SJSA1 (cell line): ENCODE measurements around the gene NPPB. TPM values are rescaled to one million over a fixed set of nuclear protein-coding genes. Genes with fewer than 3 reads are reported as not detected.
"Not testable (repeated sequence)": the region's sequence is repeated elsewhere in the genome, so short reads cannot be mapped to it uniquely, and the experiment has no call there.

Source experiments
- DNase-seq, 2 experiments: peaks; one replicate each; pipeline ENCODE4 v3.0.0-alpha.2; 2015 to 2020; ENCODE audit warnings: low spot score in 2 of 2, low read depth in 1 of 2
- H3K27ac ChIP-seq: fragments of 250-450 bp; sonication (Bioruptor Pico); 2 replicates; pipeline ENCODE4 v1.5.1; 2020; ENCODE audit warnings: mild to moderate bottlenecking, moderate library complexity
- H3K27me3 ChIP-seq: fragments of 250-450 bp; sonication (Bioruptor Pico); replicated peaks from 2 replicates; pipeline ENCODE4 v1.5.1; 2020; ENCODE audit warnings: mild to moderate bottlenecking, moderate library complexity
- H3K36me3 ChIP-seq: fragments of 250-450 bp; sonication (Bioruptor Pico); 2 replicates; pipeline ENCODE4 v1.5.1; 2020; ENCODE audit warnings: mild to moderate bottlenecking
- H3K4me1 ChIP-seq: fragments of 250-450 bp; sonication (Bioruptor Pico); replicated peaks from 2 replicates; pipeline ENCODE4 v1.6.1; 2021; ENCODE audit warnings: mild to moderate bottlenecking
- H3K4me3 ChIP-seq: fragments of 250-450 bp; sonication (Bioruptor Pico); 2 replicates; pipeline ENCODE4 v1.5.1; 2020; ENCODE audit warnings: mild to moderate bottlenecking
- H3K9me3 ChIP-seq: fragments of 250-450 bp; sonication (Bioruptor Pico); replicated peaks from 2 replicates; pipeline ENCODE4 v1.5.1; 2020; ENCODE audit warnings: mild to moderate bottlenecking
- total RNA-seq: library from RNA; depleted of rRNA; stranded (reverse); fragments of >200 nt; shearing (Covaris generic); gene quantifications from 2 replicates; pipeline ENCODE4 v1.2.3, GENCODE V29; 2014; rRNA removed

The NPPB gene
- 112 and 320 TPM in 2 replicates for total RNA-seq

- H3K4me1 ChIP-seq = peaks cover 61% of the 10 kb centered on the region
- H3K36me3 ChIP-seq = no peaks in the 10 kb centered on the region
- H3K9me3 ChIP-seq = no peaks in the 10 kb centered on the region
- no peak for DNase-seq
- peak within 1 kb of the TSS; percentile 45 for H3K4me3 ChIP-seq
- peak within 1 kb of the TSS; percentile 94 for H3K27ac ChIP-seq
- no peaks in the 10 kb centered on the region for H3K27me3 ChIP-seq
Observed at GRCh38 chr1:11858613-11858967, at the start of gene NPPB. NPPB (minus strand) TSS chr1:11858945; CDS start chr1:11858833, 112 bp downstream.

GRCh38 chr1:11908095-11908675 lies 49.4 kb upstream of the NPPB start:
- Histone ChIP-seq H3K9me3 (no peaks in the 10 kb centered on the region), H3K27ac (peak overlapping the region; percentile 100), H3K36me3 (no peaks in the 10 kb centered on the region), H3K4me3 (peak overlapping the region; percentile 34), H3K27me3 (no peaks in the 10 kb centered on the region), H3K4me1 (peaks cover 6% of the 10 kb centered on the region)
- peak in 1 of 2 experiments; percentile 98 for DNase-seq

- peak; percentile 92 to 96 for DNase-seq
- no peaks in the 10 kb centered on the region for H3K9me3 ChIP-seq
- peaks cover 6% of the 10 kb centered on the region for H3K4me1 ChIP-seq
- H3K27me3 ChIP-seq = 0 out of 2 replicates have a peak, but pooled peaks cover under 1% of the 10 kb centered on the region
- peak overlapping the region; percentile 6 for H3K4me3 ChIP-seq
- no peaks in the 10 kb centered on the region for H3K36me3 ChIP-seq
- H3K27ac ChIP-seq = peak overlapping the region; percentile 100
Observed at GRCh38 chr1:11907275-11908094, 48.7 kb upstream of the NPPB start.

GRCh38 chr1:11906870-11907269 lies 48.1 kb upstream of the NPPB start:
- H3K36me3 ChIP-seq = no peaks in the 10 kb centered on the region
- H3K9me3 ChIP-seq = no peaks in the 10 kb centered on the region
- H3K4me1 ChIP-seq = peaks cover 6% of the 10 kb centered on the region
- DNase-seq = no peak
- no peak overlapping the region for H3K4me3 ChIP-seq
- no peak overlapping the region for H3K27ac ChIP-seq
- 0 out of 2 replicates have a peak, but pooled peaks cover 5% of the 10 kb centered on the region for H3K27me3 ChIP-seq

GRCh38 chr1:11904978-11905377 lies 46.2 kb upstream of the NPPB start:
- Histone ChIP-seq H3K36me3 (no peaks in the 10 kb centered on the region), H3K4me3 (no peak overlapping the region), H3K27ac (no peak overlapping the region), H3K4me1 (peaks cover 6% of the 10 kb centered on the region), H3K9me3 (no peaks in the 10 kb centered on the region), H3K27me3 (peaks cover 5% of the 10 kb centered on the region)
- no peak for DNase-seq

- H3K4me3 ChIP-seq, H3K9me3 ChIP-seq, DNase-seq, H3K27ac ChIP-seq, H3K4me1 ChIP-seq, H3K36me3 ChIP-seq: not testable (repeated sequence)
- H3K27me3 ChIP-seq = peaks cover 12% of the 10 kb centered on the region
Observed at GRCh38 chr1:11904156-11904555, 45.4 kb upstream of the NPPB start.

GRCh38 chr1:11903210-11903609 lies 44.5 kb upstream of the NPPB start:
- no peak overlapping the region for H3K27ac ChIP-seq
- no peaks in the 10 kb centered on the region for H3K9me3 ChIP-seq
- no peaks in the 10 kb centered on the region for H3K36me3 ChIP-seq
- no peak overlapping the region for H3K4me3 ChIP-seq
- DNase-seq = no peak
- no peaks in the 10 kb centered on the region for H3K4me1 ChIP-seq
- H3K27me3 ChIP-seq = peaks cover 20% of the 10 kb centered on the region

GRCh38 chr1:11901446-11901845 lies 42.7 kb upstream of the NPPB start:
- H3K27me3 ChIP-seq = peaks cover 26% of the 10 kb centered on the region
- H3K27ac ChIP-seq, DNase-seq, H3K9me3 ChIP-seq, H3K4me1 ChIP-seq, H3K4me3 ChIP-seq, H3K36me3 ChIP-seq: not testable (repeated sequence)

- no peak for DNase-seq
- Histone ChIP-seq H3K27ac (no peak overlapping the region), H3K4me1 (no peaks in the 10 kb centered on the region), H3K4me3 (no peak overlapping the region), H3K27me3 (peaks cover 26% of the 10 kb centered on the region), H3K9me3 (no peaks in the 10 kb centered on the region), H3K36me3 (no peaks in the 10 kb centered on the region)
Observed at GRCh38 chr1:11898831-11899467, 40.2 kb upstream of the NPPB start.

GRCh38 chr1:11898086-11898785 lies 39.5 kb upstream of the NPPB start:
- no peak overlapping the region for H3K4me3 ChIP-seq
- DNase-seq = no peak
- no peaks in the 10 kb centered on the region for H3K9me3 ChIP-seq
- no peaks in the 10 kb centered on the region for H3K4me1 ChIP-seq
- no peaks in the 10 kb centered on the region for H3K36me3 ChIP-seq
- H3K27me3 ChIP-seq = peaks cover 26% of the 10 kb centered on the region
- no peak overlapping the region for H3K27ac ChIP-seq

GRCh38 chr1:11894501-11894900 lies 35.8 kb upstream of the NPPB start:
- H3K27me3 ChIP-seq = peaks cover 22% of the 10 kb centered on the region
- H3K27ac ChIP-seq, H3K4me1 ChIP-seq, DNase-seq, H3K9me3 ChIP-seq, H3K4me3 ChIP-seq, H3K36me3 ChIP-seq: not testable (repeated sequence)

- H3K27me3 ChIP-seq = peaks cover 16% of the 10 kb centered on the region
- DNase-seq = peak in 1 of 2 experiments; percentile 41
- no peak overlapping the region for H3K4me3 ChIP-seq
- H3K36me3 ChIP-seq = no peaks in the 10 kb centered on the region
- H3K4me1 ChIP-seq = no peaks in the 10 kb centered on the region
- H3K9me3 ChIP-seq = no peaks in the 10 kb centered on the region
- H3K27ac ChIP-seq = no peak overlapping the region
Observed at GRCh38 chr1:11893907-11894251, 35.1 kb upstream of the NPPB start.

GRCh38 chr1:11891433-11892186 lies 32.9 kb upstream of the NPPB start:
- Histone ChIP-seq H3K27ac (no peak overlapping the region), H3K36me3 (no peaks in the 10 kb centered on the region), H3K27me3 (peaks cover 6% of the 10 kb centered on the region; the same call in 1 of the 2 replicates), H3K9me3 (no peaks in the 10 kb centered on the region), H3K4me1 (no peaks in the 10 kb centered on the region), H3K4me3 (no peak overlapping the region)
- no peak for DNase-seq
